Measurements from ENCODE around the gene FABP1.

DNA sequence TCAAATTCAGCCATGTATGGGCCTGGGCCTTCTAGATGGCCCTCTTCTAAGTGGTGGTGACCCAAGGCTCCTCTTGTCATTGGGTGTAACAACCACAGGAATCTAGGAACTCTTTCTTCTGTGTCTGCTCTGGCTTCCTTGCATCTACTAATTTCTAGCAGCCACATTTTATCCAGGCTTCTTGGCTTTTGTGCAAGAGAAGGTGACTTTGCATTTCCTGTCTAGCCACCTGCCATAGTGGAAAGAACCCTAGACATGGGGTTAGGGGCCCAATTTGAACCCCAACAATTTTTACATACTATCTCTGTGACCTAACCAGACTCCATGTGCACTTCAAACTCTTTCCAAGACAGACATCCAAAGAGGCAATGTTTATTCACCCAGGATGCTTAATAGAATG lies 35.1 kb downstream of the FABP1 start:
- no peak for TF ChIP-seq POLR2A (IDR thresholded peaks at IDR 0.05)
- TF ChIP-seq, protein P1, sequence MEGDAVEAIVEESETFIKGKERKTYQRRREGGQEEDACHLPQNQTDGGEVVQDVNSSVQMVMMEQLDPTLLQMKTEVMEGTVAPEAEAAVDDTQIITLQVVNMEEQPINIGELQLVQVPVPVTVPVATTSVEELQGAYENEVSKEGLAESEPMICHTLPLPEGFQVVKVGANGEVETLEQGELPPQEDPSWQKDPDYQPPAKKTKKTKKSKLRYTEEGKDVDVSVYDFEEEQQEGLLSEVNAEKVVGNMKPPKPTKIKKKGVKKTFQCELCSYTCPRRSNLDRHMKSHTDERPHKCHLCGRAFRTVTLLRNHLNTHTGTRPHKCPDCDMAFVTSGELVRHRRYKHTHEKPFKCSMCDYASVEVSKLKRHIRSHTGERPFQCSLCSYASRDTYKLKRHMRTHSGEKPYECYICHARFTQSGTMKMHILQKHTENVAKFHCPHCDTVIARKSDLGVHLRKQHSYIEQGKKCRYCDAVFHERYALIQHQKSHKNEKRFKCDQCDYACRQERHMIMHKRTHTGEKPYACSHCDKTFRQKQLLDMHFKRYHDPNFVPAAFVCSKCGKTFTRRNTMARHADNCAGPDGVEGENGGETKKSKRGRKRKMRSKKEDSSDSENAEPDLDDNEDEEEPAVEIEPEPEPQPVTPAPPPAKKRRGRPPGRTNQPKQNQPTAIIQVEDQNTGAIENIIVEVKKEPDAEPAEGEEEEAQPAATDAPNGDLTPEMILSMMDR (IDR thresholded peaks at IDR 0.05) = no peak
